ENCODE measurements around the gene GRIK1. TPM values are rescaled to one million over a fixed set of nuclear protein-coding genes. Genes with fewer than 3 reads are reported as not detected.

GRIK1 gene
- total RNA-seq, 4 donors from 2014 or later, result 0.13 to 0.97 (median 0.38) TPM

- no peak for DNase-seq (ENCODE audit: low spot score in 2 of 2)
- 61% methylated on average over 1 of the region's 1 CpG for WGBS
- Histone ChIP-seq H3K4me3 (no peak overlapping the region), H3K27ac (no peak overlapping the region), H3K9me3 (no peaks in the 10 kb centered on the region), H3K36me3 (no peaks in the 10 kb centered on the region), H3K4me1 (no peaks in the 10 kb centered on the region), H3K27me3 (no peaks in the 10 kb centered on the region)
- TF ChIP-seq POLR2AphosphoS5 (IDR thresholded peaks at IDR 0.05) (no peak), CTCF (IDR thresholded peaks at IDR 0.05) (no peak), POLR2A (IDR thresholded peaks at IDR 0.05) (no peak), EP300 (IDR thresholded peaks at IDR 0.05) (no peak)
Measured at GRCh38 chr21:29658934-29659203, 280.9 kb downstream of the GRIK1 start.

- H3K4me3 ChIP-seq, result no peak overlapping the region
- TF ChIP-seq CTCF (IDR thresholded peaks at IDR 0.05) (no peak), POLR2A (IDR thresholded peaks at IDR 0.05) (no peak), POLR2AphosphoS5 (IDR thresholded peaks at IDR 0.05) (no peak), EP300 (IDR thresholded peaks at IDR 0.05) (no peak)
- DNase-seq (ENCODE audit: low spot score in 2 of 2), result no peak
- H3K4me1 ChIP-seq, result no peaks in the 10 kb centered on the region
- H3K27ac ChIP-seq, result no peak overlapping the region
- H3K27me3 ChIP-seq, result no peaks in the 10 kb centered on the region
- no peaks in the 10 kb centered on the region for H3K9me3 ChIP-seq
- WGBS, result 90% methylated on average over 10 of the region's 10 CpGs
- H3K36me3 ChIP-seq, result no peaks in the 10 kb centered on the region
Measured at GRCh38 chr21:29658177-29658933, 281.4 kb downstream of the GRIK1 start.

GRCh38 chr21:29657240-29657989, 282.4 kb downstream of the GRIK1 start:
- no peak overlapping the region for H3K27ac ChIP-seq
- no peaks in the 10 kb centered on the region for H3K27me3 ChIP-seq
- H3K4me3 ChIP-seq, result no peak overlapping the region
- WGBS, result 78% methylated on average over 9 of the region's 9 CpGs
- DNase-seq (ENCODE audit: low spot score in 2 of 2), result no peak
- TF ChIP-seq EP300 (IDR thresholded peaks at IDR 0.05) (no peak), CTCF (IDR thresholded peaks at IDR 0.05) (no peak), POLR2AphosphoS5 (IDR thresholded peaks at IDR 0.05) (no peak), POLR2A (IDR thresholded peaks at IDR 0.05) (no peak)
- no peaks in the 10 kb centered on the region for H3K36me3 ChIP-seq
- no peaks in the 10 kb centered on the region for H3K9me3 ChIP-seq
- H3K4me1 ChIP-seq, result no peaks in the 10 kb centered on the region

GRCh38 chr21:29656504-29657239, 283.1 kb downstream of the GRIK1 start:
- Histone ChIP-seq H3K9me3 (no peaks in the 10 kb centered on the region), H3K27ac (no peak overlapping the region), H3K27me3 (no peaks in the 10 kb centered on the region), H3K4me1 (no peaks in the 10 kb centered on the region), H3K4me3 (no peak overlapping the region), H3K36me3 (no peaks in the 10 kb centered on the region)
- DNase-seq (ENCODE audit: low spot score in 2 of 2), result no peak
- 29% methylated on average over 6 of the region's 6 CpGs for WGBS
- TF ChIP-seq CTCF (IDR thresholded peaks at IDR 0.05), result no peak
- TF ChIP-seq POLR2A (IDR thresholded peaks at IDR 0.05), result no peak
- TF ChIP-seq EP300 (IDR thresholded peaks at IDR 0.05), result no peak
- no peak for TF ChIP-seq POLR2AphosphoS5 (IDR thresholded peaks at IDR 0.05)

GRCh38 chr21:29655577-29655976, 284.2 kb downstream of the GRIK1 start:
- Histone ChIP-seq H3K4me1 (no peaks in the 10 kb centered on the region), H3K36me3 (no peaks in the 10 kb centered on the region), H3K27ac (no peak overlapping the region), H3K27me3 (no peaks in the 10 kb centered on the region), H3K4me3 (no peak overlapping the region), H3K9me3 (no peaks in the 10 kb centered on the region)
- TF ChIP-seq POLR2AphosphoS5 (IDR thresholded peaks at IDR 0.05) (no peak), EP300 (IDR thresholded peaks at IDR 0.05) (no peak), CTCF (IDR thresholded peaks at IDR 0.05) (no peak), POLR2A (IDR thresholded peaks at IDR 0.05) (no peak)
- WGBS, result 96% methylated on average over 6 of the region's 6 CpGs
- no peak for DNase-seq (ENCODE audit: low spot score in 2 of 2)

Measured in suprapubic skin (tissue), 4 donors.